Measurements from ENCODE around the gene ELF2.
"Not testable (repeated sequence)": the region's sequence is repeated elsewhere in the genome, so short reads cannot be mapped to it uniquely, and the experiment has no call there.

ELF2 gene

DNA sequence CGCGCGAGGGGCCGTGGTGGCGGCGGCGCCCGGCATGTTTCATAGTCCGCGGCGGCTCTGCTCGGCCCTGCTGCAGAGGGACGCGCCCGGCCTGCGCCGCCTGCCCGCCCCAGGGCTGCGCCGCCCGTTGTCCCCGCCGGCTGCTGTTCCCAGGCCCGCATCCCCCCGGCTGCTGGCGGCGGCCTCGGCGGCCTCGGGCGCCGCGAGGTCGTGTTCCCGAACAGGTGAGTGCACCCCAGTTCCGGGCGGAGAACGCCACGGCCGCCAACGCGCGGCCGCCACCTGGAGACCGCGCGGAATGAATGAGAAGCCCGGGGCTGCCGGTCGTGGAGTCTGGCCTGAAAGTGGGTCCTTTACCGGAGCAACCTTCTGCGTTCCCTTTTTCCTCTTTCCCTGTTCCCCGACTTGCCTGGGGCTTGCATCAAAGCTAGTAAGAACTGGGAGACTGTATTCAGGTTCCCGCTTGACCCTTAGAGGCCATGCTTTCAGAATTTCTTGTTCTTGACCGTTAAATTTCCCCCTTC is 161.0 kb downstream of the ELF2 start:
- DNase-seq, result no peak

DNA sequence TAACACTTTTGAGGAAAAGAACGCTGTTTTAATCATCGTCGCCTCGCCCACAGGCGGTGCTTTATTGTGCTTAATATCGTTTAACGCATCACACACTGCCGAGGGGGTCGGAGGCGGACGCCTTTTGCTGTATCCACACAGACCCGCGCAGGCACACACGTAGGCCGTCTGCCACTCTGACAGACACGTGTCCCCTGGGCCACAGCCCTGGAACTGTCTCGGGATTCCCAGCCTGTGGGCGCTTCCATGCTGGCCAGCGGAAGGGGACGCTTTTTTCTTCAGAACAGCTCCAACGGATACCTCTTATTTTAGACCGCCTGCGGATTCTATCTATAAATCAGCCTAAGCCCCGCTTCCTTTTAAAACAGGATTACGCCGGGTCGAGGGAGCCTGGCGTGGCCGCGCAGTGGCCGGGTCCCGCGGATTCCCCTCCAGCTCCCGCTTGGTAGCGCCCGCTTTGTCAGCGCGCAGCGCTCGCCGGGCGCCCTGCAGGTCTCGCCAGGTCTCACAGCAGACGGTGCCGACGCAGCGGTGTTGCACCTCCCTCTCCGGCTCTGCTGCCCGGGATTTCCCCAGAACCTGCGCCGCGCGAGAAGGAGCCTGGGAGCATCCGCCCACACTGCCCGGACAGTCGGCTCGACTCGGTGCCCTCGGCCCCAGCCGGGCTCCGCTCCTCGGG is 161.6 kb downstream of the ELF2 start, which contains the start of gene NOCT:
NOCT (plus strand) TSS at position 513 of the 679 bp plus-strand sequence. CDS start 201 bp downstream, outside the sequence.
- peak; percentile 52 for DNase-seq

DNA sequence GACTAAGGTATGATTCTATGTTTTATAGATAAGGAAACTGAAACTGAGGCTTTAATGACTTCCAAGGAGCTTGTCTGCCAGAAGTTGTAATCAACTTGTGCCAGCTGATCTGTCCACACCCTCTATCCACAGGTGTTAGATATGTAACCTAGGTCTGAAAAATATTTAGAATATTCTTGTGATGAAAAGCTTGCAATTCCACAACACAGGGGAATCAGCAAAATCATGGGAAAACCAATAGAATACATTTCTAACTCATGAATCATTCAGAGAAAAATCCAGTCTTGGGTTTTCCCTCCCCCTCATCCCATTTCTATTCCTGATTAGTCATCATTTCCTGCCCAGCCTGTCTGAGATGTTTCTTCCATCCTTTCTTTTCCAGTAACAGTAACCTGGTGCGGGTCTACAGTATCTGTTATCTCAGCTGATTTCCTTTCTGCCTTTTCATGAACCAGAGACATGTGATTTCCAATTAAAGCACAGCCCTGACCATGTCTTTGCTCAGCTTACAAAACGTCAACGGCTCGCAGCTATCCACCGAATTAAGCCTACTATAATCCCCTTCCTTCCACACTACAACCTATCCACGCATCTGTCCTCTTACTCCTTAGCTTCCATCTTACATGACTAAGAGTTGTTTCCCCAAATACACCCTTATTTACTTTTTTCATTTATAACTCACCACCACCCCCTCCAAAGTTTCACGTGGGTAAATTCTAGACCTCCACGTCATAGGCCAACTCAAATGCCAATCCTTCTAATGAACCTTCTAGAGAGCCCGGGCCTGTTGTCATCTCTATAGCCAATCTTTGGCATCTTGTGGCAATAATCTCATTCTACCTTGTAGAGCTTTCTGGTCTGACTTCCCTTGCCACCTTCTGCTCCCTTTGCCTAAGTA is 162.4 kb downstream of the ELF2 start:
- no peak for DNase-seq

DNA sequence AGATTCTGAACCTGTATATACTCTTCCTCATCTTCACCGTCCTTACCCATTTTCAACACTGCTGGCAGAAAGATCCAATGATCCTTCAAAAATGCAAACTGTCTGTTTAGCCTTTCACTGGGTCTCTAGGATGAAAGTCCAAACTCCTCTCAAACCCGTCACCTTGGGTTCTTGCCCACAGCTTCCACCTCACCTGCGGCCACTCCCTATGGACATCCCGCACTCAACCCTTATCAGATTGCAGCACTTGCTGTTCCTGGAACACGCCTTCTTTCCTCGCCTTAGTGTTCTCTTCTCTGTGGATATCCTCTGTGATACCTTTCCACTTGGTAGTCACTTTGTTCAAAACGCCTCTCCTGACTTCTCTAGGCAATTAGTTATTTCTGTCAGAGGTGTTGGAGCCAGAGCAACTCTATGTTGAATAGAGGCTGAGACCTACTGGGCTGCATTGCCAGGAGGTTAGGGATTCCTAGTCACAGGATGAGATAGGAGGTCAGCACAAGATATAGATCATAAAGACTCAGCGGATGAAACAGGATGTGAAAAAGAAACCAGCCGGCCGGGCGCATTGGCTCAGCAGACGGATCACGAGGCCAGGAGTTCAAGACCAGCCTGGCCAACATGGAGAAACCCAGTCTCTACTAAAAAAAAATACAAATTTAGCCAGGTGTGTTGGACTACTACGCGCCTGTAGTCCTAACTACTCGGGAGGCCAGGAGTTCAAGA is 165.6 kb downstream of the ELF2 start:
- DNase-seq, result no peak

DNA sequence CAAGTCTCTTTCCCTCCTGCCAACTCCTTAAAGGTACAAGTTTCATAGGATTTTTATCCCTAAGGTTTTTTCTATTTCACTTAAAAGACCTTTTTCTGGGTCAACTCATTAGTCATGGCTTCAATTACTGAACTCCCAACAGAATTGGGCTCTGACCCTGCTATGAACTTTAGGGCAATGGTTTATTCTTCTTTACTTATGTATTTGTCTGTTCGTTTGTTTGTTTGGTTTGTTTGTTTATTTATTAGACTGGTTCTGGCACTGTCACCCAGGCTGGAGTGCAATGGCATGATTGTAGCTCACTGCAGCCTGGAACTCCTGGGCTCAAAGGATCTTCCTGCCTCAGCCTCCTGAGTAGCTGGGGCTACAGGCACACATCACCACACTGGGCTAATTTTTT is 167.3 kb downstream of the ELF2 start:
- no peak for DNase-seq

DNA sequence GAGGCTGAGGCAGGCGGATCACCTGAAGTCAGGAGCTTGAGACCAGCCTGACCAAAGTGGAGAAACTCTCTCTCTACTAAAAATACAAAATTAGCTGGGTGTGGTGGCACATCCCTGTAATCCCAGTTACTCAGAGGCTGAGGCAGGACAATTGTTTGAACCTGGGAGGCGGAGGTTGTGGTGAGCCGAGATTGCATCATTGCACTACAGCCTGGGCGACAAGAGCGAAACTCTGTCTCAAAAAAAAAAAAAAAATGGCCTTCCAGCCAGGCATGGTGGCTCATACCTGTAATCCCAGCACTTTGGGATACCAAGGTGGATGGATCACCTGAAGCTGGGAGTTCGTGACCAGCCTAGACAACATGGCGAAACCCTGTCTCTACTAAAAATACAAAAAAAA is 168.7 kb downstream of the ELF2 start:
- not testable (repeated sequence) for DNase-seq

DNA sequence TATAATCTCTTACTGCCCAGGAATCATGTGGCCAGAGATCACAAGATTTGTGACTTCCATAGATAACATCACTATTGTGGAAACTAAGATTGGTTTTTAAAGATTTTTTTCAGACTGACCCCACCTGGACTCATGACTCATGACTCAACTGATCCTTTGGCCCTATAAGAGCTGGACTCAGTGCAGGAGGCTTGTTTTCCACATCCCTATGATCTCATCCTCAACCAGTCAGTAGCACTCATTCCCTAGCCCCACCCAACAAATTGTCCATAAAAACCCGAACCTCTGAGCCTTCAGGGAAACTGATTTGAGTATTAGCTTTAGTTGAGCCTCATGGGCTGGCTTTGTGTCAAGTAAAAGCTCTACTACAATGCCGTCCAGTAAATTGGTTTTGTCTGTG is 169.4 kb downstream of the ELF2 start:
- no peak for DNase-seq
